GM19193 (cell line): ENCODE data around the gene TARS3.

Experiments
- POLR2A ChIP-seq: IDR thresholded peaks from 4 replicates; pipeline ENCODE4 v1.6.1; 2011; ENCODE audit not compliant: insufficient read depth, insufficient read length; ENCODE audit errors: extremely low read depth

The TARS3 gene

DNA sequence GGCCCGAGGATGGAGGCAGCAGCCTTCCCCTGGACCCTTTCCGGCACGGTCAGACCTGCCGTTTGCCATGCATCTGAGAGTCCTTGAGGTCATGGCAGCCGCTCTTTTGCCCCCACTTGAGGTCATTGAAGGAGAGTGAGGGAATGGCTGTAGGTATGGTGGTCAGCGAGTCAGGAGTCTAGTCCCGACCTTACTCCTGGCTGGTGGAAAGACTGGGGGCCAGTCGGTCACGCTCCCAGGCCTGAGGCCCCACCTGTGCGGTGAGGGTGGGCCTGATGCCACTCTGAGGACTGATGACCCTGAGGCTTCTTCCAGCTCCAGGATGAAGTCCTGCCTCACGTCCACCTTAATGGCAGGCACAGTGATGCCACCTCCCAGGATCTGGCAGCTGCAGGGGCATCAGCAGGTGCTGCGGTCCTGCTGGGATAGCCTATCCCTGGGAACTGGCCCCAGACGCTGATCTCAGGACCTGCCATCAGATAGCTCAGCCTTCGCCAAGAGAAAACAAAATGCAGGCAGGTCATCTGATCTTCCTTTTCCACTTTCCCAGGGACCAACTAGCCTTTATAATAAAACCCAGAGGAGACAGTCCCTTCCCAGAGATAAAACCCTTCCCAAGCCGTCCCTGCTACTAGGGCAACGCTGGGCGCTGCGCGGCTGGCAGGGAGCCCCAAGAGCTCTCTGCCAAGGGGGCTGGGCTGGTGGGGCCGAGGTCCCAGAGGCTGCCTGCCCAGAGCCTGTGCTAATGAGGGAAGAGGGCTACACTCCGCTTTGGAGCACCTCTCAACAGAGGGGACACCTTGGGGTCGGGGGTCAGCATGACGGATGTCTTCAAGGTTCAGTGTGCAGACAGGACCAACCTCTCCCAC is 114.3 kb downstream of the TARS3 start:
- no peak for TF ChIP-seq POLR2A

- TF ChIP-seq POLR2A: no peak
Measured at GRCh38 chr15:101608201-101608600, 116.1 kb downstream of the TARS3 start.

DNA sequence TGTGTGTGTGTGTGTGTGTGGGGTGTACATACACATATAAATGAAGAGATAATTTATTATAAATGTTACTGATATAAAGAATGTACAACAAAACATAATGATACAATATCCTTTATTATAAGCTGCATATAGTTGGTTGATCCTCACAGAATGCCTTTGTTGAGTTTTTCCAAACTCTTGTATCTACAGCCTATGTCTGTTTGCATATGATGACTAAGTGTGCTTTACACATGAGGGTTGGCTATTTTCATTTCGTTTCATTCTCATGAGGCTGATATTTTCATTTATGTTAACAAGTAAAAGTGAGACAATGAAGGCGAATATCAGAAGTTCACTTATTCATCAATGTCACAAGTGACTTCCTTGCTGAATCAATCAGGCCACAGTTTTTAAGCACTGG is 117.2 kb downstream of the TARS3 start:
- no peak for TF ChIP-seq POLR2A

DNA sequence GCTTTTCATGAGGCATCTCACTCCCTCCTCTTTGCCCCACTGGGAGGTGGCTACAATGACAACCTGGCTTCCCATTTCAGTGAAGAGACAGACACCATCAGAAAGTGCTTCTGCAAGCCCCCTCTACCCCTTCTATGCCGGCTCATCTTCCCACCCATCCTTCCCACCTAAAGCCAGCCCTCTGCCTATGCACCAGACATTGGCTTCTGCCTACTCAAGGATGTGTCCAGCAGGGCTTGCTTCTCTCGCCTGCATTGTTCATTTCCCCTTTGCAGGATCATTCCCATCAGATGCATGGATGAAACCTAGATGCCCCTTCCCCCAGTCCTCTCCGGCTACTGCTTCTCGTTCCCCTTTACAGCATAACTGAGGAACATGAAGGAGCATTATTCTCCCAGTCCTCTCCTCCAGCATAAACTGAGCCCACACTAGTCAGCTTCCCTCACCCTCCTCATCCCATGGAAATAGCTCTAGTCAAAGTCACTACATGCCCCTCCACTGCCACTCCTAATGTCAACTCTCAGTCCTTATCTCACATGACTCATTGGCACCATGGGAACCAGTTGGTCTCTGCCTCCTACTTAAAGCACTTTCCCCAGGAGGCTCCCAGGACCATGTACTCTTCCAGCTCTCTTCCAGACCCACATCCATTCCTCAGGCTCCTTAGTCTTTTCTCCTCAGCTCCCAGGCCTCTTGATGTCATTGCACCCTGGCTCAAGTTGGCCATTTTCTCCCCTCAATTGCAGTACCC is 120.0 kb downstream of the TARS3 start:
- TF ChIP-seq POLR2A: no peak
